NCI-H2029 treated with DMSO at 0.1 percent for 48 hours (cell line): Measurements from ENCODE around the gene ABCB8.
A peak's percentile ranks its signal among the peaks of the same experiment; 100 is the strongest.

Experiments
- DNase-seq: peaks from one replicate; lab custom pipeline; 2025; lab: John Stamatoyannopoulos, UW

The ABCB8 gene

DNA sequence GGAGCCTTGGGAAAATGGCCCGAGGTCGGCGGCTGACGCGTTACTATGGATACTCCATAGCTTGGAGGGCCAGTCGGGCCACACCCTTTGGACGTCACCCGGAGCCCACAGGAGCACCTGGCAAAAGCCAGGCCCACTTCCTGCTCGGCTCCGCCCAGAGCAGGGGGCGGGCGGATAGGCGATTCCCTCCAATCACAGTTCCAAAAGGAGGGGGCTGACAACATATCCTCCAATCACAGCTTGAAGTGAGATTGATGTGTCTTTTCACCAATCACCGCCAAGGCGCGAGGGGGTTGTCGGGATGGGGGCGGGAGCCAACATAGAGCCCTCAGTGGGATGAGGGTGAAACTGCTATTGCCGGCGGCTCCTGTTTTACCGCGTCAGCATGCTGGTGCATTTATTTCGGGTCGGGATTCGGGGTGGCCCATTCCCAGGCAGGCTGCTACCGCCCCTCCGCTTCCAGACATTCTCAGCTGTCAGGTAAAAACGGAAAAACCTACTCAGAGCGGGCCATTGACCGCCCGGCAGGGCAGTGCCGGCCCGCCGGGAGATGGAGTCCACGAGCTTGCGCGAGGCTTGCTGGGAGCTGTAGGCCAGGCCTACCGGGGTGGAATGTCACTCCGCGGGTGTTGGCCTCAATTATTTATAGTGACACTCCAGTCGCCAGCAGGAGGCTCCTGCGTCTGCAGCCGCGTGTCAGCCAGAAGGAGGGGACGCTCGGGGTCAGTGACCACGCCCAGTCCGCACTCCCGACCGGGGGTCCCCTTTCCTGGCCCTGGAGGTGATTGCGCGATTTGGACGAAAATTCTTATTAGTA is at the start of gene ABCB8:
ABCB8 (plus strand) TSS at position 320 of the 817 bp plus-strand sequence; CDS start at position 386, 66 bp downstream.
- DNase-seq = peak; percentile 90

DNA sequence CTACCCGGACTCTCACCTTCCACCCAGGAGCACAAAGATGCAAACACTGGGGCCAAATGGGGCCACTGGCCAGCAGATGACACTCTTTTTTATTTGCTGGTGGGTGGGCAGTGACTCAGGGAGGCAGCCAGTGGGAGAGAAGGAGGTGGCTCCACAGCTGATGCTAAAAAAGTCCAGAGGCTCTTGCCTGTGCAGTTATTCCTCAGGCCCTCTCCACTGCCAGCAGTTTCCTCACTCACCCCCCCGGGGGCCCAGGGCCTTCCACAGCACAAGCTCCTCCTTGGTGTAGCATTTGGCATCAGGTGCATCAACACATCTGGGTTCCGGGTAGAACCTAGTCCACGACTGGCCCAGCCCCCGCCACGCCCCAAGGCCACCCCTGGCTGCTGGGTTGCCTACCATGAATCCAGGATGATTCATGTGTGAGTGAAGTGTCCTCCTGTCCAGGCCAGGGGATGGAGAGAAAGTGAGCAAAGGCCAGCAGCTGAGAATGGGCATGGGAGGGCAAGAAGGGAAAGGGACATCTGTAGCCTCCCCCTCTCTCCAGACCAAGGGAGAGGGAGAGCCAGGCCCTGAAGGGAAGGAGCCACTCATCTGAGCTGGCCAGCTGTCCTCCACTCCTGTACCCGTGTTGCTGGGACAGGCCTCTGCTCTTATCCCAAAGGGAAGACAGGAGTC is 48.4 kb upstream of the ABCB8 start:
- DNase-seq = no peak

DNA sequence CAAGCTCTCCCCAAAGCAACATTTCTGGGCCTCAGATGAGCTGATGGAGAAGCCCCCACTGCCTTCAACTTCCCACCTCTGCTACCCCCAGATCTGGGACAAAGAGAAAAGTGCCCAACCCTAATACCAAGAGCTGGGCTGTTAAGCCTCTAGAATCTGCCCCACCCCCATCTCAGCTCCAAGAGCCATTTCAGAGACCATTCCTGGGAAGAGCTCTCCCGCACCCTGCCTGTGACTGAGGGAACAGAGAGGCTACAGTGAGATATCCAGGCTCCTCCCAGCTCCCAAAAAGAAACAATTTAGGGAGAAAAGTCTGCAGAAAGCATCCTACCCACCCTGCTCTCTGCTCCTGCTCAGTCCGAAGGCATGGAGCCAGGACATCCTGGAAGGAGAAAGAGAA is 47.6 kb upstream of the ABCB8 start:
- no peak for DNase-seq

DNA sequence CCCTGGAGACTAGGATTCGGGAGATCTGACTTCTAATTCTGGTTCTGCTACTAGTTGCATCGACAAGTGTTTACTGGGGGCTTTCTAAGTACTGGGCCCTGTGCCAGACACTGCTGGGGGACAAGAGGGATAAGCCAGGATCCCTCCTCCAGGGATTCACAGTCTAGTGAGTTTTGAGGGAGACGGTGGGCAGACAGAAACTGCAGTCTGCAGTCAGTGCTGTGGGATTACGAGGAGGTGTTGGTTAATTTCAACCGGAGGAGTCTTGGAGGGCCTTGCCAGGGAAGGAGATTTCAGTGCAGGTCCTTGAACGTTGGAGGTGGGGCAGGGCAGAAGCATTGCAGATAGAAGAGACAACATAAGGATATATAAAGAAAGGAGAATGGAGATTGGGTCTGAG is 46.6 kb upstream of the ABCB8 start:
- no peak for DNase-seq

DNA sequence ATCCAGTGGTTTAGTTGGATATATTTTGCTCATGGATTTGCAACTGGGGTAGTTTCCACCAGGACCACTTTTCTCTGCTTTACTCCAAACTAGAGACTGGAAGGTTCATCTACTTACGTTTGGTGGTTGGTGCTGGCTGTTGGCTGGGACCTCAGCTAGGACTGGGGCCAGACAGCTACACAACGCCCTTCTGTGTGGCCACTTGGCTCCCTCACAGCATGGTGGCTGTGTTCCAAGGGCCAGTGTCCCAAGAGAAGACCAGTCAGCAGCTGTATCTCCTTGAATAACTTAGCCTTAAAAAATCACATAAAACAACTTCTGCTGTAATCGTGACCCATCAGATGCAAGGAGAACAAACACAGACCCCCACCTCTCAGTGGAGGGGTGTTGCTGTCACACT is 45.9 kb upstream of the ABCB8 start:
- DNase-seq = no peak

DNA sequence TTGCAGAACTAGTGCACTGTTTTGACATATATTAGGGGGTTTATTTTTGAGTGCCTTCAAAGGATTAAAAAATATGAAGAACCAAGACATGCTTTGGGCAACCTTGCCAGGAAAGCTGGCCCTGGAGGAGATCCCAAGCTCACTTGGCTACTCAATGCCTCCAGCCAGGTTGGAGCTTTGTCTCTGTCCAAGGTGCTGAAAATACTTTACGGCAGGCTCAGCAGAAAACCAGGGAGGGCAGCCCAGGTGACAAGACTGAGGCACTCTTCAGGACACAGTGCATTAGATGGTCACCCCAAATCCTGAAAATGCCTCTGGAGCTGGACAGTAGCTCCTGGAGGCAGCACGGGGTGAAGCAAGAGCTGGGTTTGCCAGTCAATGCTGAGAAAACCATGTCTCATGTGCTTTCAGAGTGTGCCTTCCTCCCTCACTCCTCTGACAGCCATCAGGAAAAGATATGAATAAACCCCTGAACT is 44.3 kb upstream of the ABCB8 start:
- no peak for DNase-seq

DNA sequence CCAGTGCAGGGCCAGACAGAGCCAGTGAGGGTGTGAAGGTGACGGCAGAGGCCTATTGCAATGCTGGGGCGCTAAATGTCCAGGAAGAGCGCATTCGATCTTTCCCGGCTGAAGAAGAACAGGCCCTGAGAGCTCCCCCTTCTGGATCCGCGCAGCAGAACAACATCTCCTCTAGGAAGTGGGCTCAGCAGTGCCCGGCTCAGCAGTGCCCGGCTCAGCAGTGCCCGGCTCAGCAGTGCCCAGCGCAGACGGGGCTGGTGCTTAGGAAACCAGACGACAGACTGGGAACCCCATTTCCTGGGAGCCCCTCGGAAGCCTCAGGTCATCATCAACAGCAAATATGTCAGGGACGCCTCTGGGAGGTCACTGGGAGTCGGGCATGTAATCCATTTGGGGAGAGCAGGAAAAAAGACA is 42.1 kb upstream of the ABCB8 start:
- DNase-seq = peak; percentile 47

DNA sequence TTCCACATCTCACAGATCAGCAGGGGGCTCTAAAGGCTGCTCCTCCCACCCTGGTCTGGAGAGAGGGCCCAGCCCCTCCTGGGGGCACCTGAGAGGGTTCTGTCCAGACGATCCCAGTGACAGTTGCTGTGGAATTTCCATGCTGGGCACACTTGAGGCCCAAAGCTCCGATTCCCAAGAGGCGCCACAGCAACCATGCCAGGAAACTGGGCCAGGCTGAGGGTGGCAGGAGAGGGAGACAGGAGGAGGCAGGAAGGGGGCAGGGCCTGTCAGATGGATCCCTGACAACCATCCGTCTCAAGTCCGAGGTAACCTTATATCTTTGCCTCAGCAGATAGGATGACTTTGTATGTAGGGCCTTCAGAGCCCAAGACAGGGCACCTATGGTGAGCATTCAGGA is 41.7 kb upstream of the ABCB8 start:
- no peak for DNase-seq

DNA sequence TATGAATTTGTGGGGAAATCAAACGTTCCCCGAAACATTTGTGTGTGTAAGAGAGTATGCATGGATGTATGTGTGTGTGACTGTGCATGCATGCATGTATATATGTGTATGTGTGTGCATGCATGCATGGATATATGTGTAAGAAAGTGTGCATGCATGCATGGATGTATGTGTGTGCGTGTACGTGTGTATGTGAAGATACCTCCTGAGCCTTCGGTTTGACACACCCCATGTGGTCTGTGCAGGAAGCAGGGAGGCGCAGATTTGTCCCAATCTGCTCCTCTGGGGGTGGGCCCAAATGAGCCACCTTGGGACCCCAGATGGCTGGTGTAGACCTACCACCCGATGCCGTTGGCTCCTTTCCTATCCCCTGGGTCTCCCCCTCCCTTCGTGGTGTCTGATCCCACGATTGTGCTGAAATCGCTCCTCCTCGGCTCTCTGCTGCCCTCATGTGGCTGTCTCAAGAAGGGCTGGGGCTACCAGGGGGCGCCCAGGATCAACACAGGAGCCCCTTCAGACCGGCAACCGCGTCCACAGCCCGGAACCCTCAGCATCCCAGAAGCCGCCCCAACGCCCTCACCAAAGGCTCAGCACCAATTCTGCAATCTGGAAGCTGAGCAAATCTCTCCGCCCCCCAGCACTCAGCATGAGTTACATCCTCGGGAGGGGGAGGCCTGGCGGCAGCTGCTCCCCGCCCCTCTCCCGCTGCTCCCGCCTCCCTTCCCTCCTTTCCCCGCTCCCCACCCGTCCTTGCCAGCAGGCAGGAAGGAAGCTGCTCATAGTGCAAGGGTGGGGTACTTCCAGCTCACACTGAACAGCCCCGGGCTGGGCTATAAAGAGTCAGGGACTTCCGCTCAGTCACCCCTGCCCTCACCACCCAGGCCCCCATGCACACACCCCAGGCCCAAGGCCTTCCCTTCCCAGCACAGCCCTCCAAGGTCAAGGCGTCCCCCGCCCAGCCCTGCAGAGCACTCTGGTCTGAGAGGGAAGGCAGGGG is 39.7 kb upstream of the ABCB8 start:
- peak; percentile 44 for DNase-seq

DNA sequence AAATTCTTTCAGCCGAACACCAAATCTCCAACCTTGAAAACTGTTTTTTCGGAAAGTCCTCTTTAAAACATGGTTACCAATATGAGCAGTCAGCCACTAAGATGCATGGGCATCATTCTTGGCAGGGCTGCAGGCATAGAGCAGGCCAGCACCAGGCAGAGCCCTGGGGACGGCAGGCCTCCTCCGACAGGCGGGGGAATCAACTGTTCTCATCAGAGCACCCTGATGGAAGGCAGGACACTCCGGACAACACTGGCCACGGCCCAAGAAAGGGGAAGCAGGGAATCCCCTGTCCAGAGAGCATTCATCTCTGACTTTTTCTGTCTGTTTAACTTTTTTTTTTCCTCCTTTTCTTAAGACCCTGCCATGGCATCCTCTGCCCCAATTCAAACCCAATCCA is 38.8 kb upstream of the ABCB8 start:
- no peak for DNase-seq

DNA sequence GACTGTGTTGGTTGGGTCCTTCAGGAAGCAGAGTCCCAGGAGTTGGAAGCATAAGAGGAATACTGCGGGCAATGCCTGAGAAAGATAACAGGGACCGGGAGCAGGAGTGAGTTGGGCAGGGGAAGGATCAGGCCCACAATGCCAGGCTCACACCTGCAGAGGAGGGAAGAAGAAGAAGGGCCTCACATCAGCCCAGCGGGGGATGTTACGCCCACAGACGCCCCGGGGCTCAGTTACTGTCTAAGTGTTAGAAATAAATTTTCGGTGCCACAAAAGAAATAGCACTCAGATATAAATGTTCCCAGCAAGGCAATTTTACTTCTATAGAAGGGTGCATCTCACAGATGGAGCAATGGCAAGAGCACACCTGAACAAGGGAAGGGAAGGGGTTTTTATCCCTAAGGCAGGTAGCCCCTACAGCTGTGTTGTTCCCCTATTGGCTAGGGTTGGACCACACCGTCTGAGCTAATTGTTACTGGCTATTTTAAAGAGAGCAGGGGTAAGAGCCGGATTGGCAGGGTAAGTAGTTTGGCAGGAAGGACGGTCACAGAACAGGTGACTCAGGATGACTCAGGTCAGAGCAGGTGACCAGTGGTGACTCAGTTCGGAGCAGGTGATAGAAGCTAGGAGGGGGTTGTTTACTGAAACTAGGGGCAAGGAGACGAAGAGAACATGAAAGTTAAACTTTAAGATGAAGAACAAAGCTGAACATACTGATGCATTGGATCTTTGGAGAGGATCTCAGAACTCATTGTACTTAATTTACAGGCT is 37.6 kb upstream of the ABCB8 start, which contains the start of gene NOS3:
NOS3 (plus strand) TSS at position 602 of the 771 bp plus-strand sequence. CDS start 2,787 bp downstream, outside the sequence.
- DNase-seq = no peak

DNA sequence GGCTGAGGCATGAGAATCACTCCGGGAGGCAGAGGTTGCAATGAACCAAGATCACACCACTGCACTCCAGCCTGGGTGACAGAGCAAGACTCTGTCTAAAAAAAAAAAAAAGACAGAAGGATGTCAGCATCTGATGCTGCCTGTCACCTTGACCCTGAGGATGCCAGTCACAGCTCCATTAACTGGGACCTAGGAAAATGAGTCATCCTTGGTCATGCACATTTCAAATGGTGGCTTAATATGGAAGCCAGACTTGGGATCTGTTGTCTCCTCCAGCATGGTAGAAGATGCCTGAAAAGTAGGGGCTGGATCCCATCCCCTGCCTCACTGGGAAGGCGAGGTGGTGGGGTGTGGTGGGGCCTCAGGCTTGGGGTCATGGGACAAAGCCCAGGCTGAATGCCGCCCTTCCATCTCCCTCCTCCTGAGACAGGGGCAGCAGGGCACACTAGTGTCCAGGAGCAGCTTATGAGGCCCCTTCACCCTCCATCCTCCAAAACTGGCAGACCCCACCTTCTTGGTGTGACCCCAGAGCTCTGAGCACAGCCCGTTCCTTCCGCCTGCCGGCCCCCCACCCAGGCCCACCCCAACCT is 36.1 kb upstream of the ABCB8 start:
- DNase-seq = no peak

DNA sequence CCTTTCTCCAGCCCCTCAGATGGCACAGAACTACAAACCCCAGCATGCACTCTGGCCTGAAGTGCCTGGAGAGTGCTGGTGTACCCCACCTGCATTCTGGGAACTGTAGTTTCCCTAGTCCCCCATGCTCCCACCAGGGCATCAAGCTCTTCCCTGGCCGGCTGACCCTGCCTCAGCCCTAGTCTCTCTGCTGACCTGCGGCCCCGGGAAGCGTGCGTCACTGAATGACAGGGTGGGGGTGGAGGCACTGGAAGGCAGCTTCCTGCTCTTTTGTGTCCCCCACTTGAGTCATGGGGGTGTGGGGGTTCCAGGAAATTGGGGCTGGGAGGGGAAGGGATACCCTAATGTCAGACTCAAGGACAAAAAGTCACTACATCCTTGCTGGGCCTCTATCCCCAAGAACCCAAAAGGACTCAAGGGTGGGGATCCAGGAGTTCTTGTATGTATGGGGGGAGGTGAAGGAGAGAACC is 35.4 kb upstream of the ABCB8 start:
- DNase-seq = no peak

DNA sequence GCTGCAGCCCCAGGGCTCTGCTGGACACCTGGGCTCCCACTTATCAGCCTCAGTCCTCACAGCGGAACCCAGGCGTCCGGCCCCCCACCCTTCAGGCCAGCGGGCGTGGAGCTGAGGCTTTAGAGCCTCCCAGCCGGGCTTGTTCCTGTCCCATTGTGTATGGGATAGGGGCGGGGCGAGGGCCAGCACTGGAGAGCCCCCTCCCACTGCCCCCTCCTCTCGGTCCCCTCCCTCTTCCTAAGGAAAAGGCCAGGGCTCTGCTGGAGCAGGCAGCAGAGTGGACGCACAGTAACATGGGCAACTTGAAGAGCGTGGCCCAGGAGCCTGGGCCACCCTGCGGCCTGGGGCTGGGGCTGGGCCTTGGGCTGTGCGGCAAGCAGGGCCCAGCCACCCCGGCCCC is 34.7 kb upstream of the ABCB8 start:
- no peak for DNase-seq

DNA sequence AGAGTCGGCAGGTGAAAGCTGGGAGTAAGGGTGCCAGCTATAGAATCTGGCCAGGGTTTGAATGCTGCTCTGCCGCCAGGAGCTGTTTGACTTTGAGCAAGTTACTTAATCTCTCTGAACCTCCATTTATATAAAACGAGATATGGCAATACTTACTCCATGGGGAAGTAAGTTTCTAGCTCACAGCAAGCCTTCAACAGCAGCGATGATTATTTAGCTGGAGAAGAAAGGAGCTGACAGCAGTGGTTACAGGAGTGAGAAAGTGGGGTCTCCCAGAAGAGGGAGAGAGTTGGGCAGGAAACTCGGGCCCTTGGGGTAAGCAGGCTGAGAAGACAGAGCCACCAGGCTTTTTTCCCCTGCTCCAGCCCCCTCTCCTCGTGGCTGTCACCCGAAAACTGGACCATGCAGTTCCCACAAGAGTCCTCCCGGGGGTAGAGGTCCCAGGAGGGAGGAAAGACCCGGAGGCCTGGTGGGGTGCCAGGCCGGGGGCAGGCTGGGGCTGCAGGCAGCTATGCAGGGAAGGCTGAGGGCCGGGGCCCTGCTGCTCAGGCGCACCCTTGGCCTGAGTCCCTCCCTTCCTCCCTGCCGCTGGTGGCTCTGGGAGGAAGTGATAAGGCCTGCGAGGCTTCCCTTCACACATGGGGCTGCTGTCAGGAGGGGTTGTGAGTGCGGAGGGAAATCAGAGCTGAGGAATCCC is 34.0 kb upstream of the ABCB8 start:
- no peak for DNase-seq

DNA sequence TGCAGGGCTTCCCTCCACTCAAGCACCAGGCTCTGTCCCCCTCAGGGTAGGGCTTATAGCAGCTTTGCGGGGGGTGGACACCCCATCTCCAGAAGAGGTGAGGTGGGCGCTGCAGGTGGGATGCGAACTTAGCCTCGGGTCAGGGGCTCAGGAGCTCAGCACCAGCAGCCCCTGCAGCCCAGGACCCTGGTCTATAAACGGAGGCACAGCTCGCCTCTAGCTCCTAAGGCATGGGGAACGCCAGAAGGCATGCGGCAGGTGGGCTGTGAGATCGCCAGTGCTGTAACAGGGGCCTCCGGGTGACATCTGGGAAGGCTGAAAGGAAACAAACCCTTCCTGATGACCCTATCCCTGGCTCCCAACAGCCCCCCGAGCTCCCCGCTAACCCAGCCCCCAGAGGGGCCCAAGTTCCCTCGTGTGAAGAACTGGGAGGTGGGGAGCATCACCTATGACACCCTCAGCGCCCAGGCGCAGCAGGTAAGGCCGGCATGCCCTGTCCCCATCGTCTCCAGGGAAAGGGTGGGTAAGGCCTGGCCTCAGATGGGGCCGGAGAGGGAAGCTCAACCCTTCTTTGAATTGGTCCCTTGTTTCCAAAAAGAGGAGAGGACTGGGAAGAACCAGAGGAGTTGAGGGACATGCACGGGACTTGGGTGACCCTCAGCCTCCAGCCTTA is 33.3 kb upstream of the ABCB8 start:
- DNase-seq = no peak

DNA sequence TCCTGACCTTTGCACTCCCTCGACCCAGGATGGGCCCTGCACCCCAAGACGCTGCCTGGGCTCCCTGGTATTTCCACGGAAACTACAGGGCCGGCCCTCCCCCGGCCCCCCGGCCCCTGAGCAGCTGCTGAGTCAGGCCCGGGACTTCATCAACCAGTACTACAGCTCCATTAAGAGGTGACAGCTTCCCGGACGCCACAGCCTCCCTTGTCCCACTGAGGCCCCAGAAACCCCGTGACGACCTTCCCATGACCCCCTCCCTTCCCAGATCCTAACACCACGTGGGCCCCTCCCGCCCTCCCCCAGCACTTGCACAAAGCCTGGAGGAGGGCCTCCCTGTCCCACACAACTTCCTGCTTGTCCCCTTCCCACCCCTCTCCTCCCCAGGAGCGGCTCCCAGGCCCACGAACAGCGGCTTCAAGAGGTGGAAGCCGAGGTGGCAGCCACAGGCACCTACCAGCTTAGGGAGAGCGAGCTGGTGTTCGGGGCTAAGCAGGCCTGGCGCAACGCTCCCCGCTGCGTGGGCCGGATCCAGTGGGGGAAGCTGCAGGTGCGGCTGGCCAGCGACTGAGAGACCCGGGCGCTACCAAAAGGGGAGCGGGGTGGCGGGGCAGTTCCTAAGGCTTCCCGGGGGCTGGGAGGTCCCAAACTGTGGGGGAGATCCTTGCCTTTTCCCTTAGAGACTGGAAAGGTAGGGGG is 31.7 kb upstream of the ABCB8 start:
- DNase-seq = no peak

DNA sequence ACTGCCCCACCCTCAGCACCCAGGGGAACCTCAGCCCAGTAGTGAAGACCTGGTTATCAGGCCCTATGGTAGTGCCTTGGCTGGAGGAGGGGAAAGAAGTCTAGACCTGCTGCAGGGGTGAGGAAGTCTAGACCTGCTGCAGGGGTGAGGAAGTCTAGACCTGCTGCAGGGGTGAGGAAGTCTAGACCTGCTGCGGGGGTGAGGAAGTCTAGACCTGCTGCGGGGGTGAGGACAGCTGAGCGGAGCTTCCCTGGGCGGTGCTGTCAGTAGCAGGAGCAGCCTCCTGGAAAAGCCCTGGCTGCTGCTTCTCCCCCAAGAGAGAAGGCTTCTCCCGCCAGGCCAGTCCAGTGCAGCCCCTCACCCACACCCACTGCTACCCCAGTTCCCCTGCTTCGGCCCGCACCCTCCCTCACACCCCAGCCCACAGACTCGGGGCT is 31.2 kb upstream of the ABCB8 start:
- no peak for DNase-seq

DNA sequence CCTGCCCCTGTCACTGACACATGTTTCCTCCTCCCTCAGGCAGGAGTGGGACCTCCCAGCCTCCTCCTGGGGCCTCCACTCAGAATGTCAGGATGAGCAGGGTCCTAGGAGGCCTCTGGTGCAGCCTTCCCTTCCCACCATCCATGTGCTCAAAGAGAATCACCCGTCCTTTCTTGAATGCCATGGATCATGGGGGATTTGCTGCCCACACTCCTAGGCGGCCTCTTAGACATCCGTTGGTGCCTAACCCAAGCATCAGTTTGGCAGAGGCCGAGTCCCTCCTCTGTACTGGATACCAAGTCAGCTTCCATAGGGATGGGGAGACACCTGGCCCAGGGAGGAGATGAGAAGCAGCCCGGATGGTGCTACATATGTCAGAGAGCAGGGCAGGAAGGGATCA is 30.4 kb upstream of the ABCB8 start:
- no peak for DNase-seq
